ENCODE results near the gene TM4SF20.

TM4SF20 gene

GRCh38 chr2:227312579-227312978 is 66.5 kb downstream of the TM4SF20 start:
- DNase-seq: no peak
